Ishikawa (cell line): Measurements from ENCODE around the gene KLHL3.

Experiments
- CEBPB ChIP-seq: IDR thresholded peaks from 2 replicates; pipeline ENCODE4 v1.6.1; 2012
- CREB1 ChIP-seq: IDR thresholded peaks from 2 replicates; pipeline ENCODE4 v1.6.1; 2012; ENCODE audit warnings: low read depth
- EGR1 ChIP-seq: IDR thresholded peaks from 2 replicates; pipeline ENCODE4 v1.6.1; 2012
- EP300 ChIP-seq: IDR thresholded peaks from 2 replicates; pipeline ENCODE4 v1.6.1; 2012; ENCODE audit warnings: borderline replicate concordance
- FOXM1 ChIP-seq: IDR thresholded peaks from 2 replicates; pipeline ENCODE4 v1.6.1; 2012; ENCODE audit warnings: low read depth, borderline replicate concordance
- NFIC ChIP-seq: IDR thresholded peaks from 2 replicates; pipeline ENCODE4 v1.6.1; 2012
- RAD21 ChIP-seq: IDR thresholded peaks from 2 replicates; pipeline ENCODE4 v1.6.1; 2012; ENCODE audit warnings: low read depth
- REST ChIP-seq: IDR thresholded peaks from 2 replicates; pipeline ENCODE4 v1.6.1; 2012; ENCODE audit warnings: low read depth, mild to moderate bottlenecking
- TAF1 ChIP-seq: IDR thresholded peaks from 2 replicates; pipeline ENCODE4 v1.6.1; 2012; ENCODE audit warnings: low read depth, mild to moderate bottlenecking
- TCF12 ChIP-seq: IDR thresholded peaks from 2 replicates; pipeline ENCODE4 v1.6.1; 2012; ENCODE audit warnings: low read depth
- TEAD4 ChIP-seq: IDR thresholded peaks from 2 replicates; pipeline ENCODE4 v1.6.1; 2012
- YY1 ChIP-seq: IDR thresholded peaks from 2 replicates; pipeline ENCODE4 v1.6.1; 2012; ENCODE audit warnings: low read depth
- ZBTB7A ChIP-seq: IDR thresholded peaks from 2 replicates; pipeline ENCODE4 v1.6.1; 2012; ENCODE audit warnings: low read depth
- TF ChIP-seq, protein P1 (sequence below): IDR thresholded peaks from 2 replicates; pipeline ENCODE4 v1.6.1; 2012
- TF ChIP-seq, protein P2 (sequence below): IDR thresholded peaks from 2 replicates; pipeline ENCODE4 v1.6.1; 2012

The KLHL3 gene

DNA sequence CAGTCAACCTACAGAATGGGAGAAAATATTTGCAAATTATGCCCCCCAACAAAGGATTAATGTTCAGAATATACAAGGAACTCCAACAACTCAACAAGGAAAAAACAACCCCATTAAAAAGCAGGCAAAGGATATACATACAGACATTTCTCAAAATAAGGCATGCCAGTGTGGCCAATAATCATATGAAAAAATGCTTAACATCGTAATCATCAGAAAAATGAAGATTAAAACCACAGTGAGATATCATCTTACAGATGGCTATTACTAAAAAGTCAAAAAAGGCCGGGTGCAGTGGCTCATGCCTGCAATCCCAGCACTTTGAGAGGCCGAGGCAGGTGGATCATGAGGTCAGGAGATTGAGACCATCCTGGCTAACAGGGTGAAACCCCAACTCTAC, 103.2 kb downstream of the KLHL3 start:
- TF ChIP-seq REST: no peak
- TF ChIP-seq YY1: no peak
- no peak for TF ChIP-seq ZBTB7A
- no peak for TF ChIP-seq CEBPB
- TF ChIP-seq NFIC: no peak
- TF ChIP-seq TCF12: no peak
- TF ChIP-seq RAD21: no peak
- TF ChIP-seq TEAD4: no peak
- TF ChIP-seq FOXM1: no peak
- no peak for TF ChIP-seq CREB1
- no peak for TF ChIP-seq TAF1
- TF ChIP-seq, protein P1, sequence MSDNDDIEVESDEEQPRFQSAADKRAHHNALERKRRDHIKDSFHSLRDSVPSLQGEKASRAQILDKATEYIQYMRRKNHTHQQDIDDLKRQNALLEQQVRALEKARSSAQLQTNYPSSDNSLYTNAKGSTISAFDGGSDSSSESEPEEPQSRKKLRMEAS: no peak
- no peak for TF ChIP-seq EGR1
- TF ChIP-seq, protein P2, sequence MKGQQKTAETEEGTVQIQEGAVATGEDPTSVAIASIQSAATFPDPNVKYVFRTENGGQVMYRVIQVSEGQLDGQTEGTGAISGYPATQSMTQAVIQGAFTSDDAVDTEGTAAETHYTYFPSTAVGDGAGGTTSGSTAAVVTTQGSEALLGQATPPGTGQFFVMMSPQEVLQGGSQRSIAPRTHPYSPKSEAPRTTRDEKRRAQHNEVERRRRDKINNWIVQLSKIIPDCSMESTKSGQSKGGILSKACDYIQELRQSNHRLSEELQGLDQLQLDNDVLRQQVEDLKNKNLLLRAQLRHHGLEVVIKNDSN: no peak
- no peak for TF ChIP-seq EP300

GRCh38 chr5:137631453-137631852, 104.4 kb downstream of the KLHL3 start:
- TF ChIP-seq NFIC: no peak
- no peak for TF ChIP-seq TAF1
- no peak for TF ChIP-seq ZBTB7A
- no peak for TF ChIP-seq FOXM1
- TF ChIP-seq, protein P1: no peak
- TF ChIP-seq REST: no peak
- no peak for TF ChIP-seq CREB1
- no peak for TF ChIP-seq TCF12
- TF ChIP-seq EGR1: no peak
- TF ChIP-seq, protein P2: no peak

DNA sequence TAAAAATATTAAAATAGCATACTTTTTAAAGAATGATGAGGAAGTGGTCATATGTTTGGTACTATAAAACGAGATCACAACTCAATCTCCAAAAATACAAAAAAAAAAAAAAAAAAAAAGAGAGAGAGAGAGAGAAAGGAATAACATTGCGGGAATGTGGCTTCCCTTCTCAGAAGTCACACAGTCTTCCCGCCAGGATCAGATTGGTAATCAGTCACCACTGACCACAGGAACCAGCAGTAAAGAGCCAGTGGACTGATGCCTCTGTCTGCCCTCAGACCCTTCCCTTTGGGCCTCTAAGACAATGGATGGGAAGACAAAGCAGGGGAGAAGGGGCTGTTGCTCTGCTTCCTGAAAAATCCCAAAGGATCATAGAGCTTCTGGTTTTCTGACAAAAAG, 104.9 kb downstream of the KLHL3 start:
- TF ChIP-seq YY1: no peak

DNA sequence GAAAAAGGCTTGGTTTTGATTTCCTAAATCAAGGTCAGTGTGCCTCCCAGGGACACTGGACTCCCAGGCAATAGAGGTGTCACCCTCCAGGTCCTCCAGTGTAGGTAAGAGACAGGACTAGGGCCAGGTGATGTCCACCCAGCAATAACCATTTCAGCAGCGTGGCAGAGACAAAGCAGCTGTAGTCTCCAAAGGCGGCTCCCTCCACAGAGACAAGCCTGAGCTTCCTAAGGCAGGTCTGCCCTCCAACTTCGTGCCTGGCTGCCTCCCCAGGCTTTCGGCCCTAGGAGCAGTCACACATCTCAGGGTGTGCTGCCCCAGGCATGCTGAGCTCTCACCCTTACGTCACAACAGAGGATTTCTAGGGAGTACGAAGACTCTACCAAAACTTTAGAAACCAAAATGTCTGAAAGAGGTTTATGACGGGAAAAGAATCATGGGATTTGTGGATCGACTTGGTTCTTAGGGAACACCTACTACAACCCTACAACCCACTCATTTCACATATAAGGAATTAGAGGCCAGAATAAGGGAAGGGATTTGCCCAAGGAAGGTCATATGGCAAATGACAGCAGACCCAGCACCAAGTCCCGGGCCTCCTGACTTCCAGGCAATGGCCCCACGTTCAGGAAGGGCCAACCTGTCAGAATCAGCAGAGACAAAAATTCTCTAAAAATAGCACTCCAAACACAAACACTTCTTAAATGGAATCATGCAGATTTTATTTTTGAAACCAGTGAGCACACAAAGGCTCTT, 105.5 kb downstream of the KLHL3 start:
- no peak for TF ChIP-seq EP300
- TF ChIP-seq CEBPB: no peak
- TF ChIP-seq, protein P1: no peak
- no peak for TF ChIP-seq FOXM1
- TF ChIP-seq REST: no peak
- no peak for TF ChIP-seq CREB1
- TF ChIP-seq EGR1: no peak
- no peak for TF ChIP-seq TAF1
- no peak for TF ChIP-seq RAD21
- TF ChIP-seq, protein P2: no peak
- TF ChIP-seq ZBTB7A: no peak
- TF ChIP-seq TCF12: no peak
- no peak for TF ChIP-seq NFIC
